ENCODE data around the gene CLASP1. TPM values are rescaled to one million over a fixed set of nuclear protein-coding genes. Genes with fewer than 3 reads are reported as not detected.
"Not testable (repeated sequence)": the region's sequence is repeated elsewhere in the genome, so short reads cannot be mapped to it uniquely, and the experiment has no call there.

The CLASP1 gene
- total RNA-seq, 6 experiments from 2014 or later = 38.2 to 49.0 (median 41.1) TPM

DNA sequence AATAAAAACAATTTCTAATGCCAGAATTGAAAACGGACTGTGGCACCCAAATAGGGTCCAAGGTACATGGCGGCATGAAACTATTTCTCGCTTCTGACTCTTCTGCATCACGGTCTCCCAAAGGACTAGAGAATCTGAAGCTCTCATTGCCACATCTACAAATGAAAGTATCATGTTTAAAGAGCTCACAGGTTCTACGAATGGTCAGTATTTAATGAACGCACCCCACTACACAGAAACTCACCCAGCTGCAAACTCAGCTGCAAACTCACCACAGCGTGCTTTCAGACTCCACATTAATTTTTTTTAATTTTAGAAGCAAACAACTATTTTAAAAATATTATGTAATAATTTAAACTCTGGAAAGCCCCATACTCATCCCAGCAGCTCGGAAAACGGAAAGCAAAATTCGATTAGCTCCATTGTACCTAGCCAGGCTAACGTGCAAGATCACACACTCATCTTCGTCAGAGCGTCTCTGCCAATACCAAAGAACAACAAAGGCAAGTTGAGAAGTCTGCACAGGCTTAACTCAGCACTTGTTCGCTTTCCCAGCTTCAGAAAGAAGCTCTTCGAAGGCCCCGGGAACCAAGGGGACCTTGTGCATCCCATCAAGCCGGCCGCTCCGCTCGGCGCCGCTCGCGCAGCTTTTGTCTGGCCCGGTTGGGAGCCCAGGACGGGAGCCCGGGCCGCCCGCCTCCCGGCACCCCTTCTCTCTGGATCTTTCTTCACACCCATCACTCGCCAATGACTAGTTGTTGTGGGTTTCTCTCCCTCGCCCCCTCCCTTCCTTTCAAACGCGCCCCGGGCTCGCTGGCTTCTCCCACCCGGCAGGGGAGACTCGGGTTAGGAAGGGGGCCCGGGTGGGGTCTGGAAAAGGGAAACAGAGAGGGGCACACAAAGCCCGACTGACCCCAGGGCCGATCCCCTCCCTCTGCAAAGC is 785 bp downstream of the CLASP1 start:
- TF ChIP-seq, protein P1, sequence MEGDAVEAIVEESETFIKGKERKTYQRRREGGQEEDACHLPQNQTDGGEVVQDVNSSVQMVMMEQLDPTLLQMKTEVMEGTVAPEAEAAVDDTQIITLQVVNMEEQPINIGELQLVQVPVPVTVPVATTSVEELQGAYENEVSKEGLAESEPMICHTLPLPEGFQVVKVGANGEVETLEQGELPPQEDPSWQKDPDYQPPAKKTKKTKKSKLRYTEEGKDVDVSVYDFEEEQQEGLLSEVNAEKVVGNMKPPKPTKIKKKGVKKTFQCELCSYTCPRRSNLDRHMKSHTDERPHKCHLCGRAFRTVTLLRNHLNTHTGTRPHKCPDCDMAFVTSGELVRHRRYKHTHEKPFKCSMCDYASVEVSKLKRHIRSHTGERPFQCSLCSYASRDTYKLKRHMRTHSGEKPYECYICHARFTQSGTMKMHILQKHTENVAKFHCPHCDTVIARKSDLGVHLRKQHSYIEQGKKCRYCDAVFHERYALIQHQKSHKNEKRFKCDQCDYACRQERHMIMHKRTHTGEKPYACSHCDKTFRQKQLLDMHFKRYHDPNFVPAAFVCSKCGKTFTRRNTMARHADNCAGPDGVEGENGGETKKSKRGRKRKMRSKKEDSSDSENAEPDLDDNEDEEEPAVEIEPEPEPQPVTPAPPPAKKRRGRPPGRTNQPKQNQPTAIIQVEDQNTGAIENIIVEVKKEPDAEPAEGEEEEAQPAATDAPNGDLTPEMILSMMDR (IDR thresholded peaks at IDR 0.05) = no peak
- H3K4me1 Mint-ChIP-seq (ENCODE audit: low read depth) = peaks cover 49% of the 10 kb centered on the region
- peaks cover 12% of the 10 kb centered on the region; the same call in 1 of the 2 replicates for H3K36me3 Mint-ChIP-seq (ENCODE audit: low read depth)
- peak overlapping the region; percentile 98 for H3K27ac Mint-ChIP-seq
- H3K4me3 Mint-ChIP-seq = peak overlapping the region; percentile 95
- H3K27me3 Mint-ChIP-seq (ENCODE audit: insufficient read depth) = no peaks in the 10 kb centered on the region; the same call in 1 of the 2 replicates
- H3K9me3 Mint-ChIP-seq = no peaks in the 10 kb centered on the region
- DNase-seq = peak; percentile 48

GRCh38 chr2:121647396-121647795 is 1.9 kb downstream of the CLASP1 start:
- Mint-ChIP-seq H3K9me3 (no peaks in the 10 kb centered on the region), H3K36me3 (ENCODE audit: low read depth) (peaks cover 12% of the 10 kb centered on the region; the same call in 1 of the 2 replicates), H3K4me1 (ENCODE audit: low read depth) (peaks cover 55% of the 10 kb centered on the region), H3K27ac (peak overlapping the region; percentile 98), H3K4me3 (peak overlapping the region; percentile 95), H3K27me3 (ENCODE audit: insufficient read depth) (no peaks in the 10 kb centered on the region; the same call in 1 of the 2 replicates)
- no peak for DNase-seq
- TF ChIP-seq, protein P1 (IDR thresholded peaks at IDR 0.05) = no peak

DNA sequence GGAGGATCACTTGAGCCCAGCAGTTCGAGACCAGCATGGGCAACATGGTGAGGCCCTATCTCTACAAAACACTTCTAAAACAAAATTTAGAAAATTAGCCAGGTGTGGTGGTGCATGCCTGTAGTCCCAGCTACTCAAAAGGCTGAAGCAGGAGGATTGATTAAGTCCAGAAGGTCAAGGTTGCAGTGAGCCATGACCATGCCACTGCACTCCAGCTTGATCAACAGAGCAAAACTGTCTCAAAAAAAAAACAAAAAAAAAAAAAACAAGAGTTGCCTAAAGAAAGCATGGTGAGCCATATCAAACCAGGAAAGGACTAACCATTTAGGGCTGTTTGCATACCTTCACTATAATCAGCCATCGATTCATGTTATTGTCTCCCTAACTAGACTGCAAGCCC is 4.5 kb downstream of the CLASP1 start:
- no peak for DNase-seq
- Mint-ChIP-seq H3K4me1 (ENCODE audit: low read depth) (peaks cover 46% of the 10 kb centered on the region), H3K36me3 (ENCODE audit: low read depth) (peaks cover 10% of the 10 kb centered on the region; the same call in 1 of the 2 replicates), H3K27me3 (ENCODE audit: insufficient read depth) (no peaks in the 10 kb centered on the region), H3K4me3 (no peak overlapping the region), H3K9me3 (no peaks in the 10 kb centered on the region), H3K27ac (no peak overlapping the region)
- TF ChIP-seq, protein P1 (IDR thresholded peaks at IDR 0.05) = no peak

- TF ChIP-seq, protein P1 (IDR thresholded peaks at IDR 0.05) = no peak
- H3K27ac Mint-ChIP-seq = no peak overlapping the region
- H3K4me1 Mint-ChIP-seq (ENCODE audit: low read depth) = peaks cover 46% of the 10 kb centered on the region
- H3K36me3 Mint-ChIP-seq (ENCODE audit: low read depth) = peaks cover 11% of the 10 kb centered on the region; the same call in 1 of the 2 replicates
- no peak overlapping the region for H3K4me3 Mint-ChIP-seq
- no peaks in the 10 kb centered on the region for H3K9me3 Mint-ChIP-seq
- no peaks in the 10 kb centered on the region for H3K27me3 Mint-ChIP-seq (ENCODE audit: insufficient read depth)
- DNase-seq = no peak
These were observed 5.4 kb downstream of the CLASP1 start for GRCh38 chr2:121643877-121644276.

DNA sequence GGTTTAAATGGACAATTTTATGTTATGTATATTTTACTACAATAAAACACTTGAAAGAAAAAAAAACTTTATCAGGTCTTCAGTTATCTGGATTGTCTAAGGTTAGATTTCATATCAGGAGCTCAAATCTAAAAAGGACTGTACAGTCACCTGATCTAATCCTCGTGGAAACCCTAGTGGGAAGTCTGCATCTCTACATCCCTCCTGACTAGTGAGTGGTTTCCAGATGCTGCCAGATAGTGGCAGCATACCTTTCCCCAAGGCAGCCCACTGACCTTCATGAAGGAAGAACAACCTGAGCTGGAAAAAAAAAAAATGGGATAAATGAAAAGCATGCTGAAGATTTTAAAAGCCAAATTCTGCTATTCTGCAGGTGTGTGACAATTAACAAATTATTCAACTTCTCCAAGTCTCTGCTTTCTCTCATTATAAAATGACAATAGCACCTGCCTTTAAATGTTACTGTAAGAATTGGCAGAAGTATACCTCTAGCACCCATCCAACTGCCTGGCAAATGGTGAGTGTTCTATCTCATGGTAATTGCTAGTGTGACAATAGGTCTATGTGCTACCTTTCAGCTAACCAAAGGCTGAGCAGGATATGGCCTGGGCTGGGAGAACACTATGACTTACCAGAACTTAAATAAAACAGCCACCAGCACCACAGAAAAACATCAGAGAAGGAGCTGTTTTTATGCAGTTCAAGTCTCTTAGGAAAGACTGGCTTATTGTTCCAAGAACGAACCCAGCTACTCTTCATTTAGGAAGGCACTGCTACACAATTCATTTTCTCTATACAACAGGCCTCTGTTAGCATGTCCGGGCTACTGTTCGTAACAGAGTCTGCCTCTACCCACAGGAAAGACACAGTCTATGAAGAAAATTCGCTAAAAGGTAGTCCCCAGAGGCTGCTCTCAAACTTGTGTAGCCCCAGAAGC is 8.6 kb downstream of the CLASP1 start:
- H3K27ac Mint-ChIP-seq = no peak overlapping the region
- H3K9me3 Mint-ChIP-seq = no peaks in the 10 kb centered on the region
- TF ChIP-seq, protein P1 (IDR thresholded peaks at IDR 0.05) = no peak
- H3K36me3 Mint-ChIP-seq (ENCODE audit: low read depth) = peaks cover 15% of the 10 kb centered on the region
- H3K4me1 Mint-ChIP-seq (ENCODE audit: low read depth) = peaks cover 43% of the 10 kb centered on the region
- H3K27me3 Mint-ChIP-seq (ENCODE audit: insufficient read depth) = no peaks in the 10 kb centered on the region
- no peak for DNase-seq
- H3K4me3 Mint-ChIP-seq = no peak overlapping the region

GRCh38 chr2:121639846-121640245 is 9.4 kb downstream of the CLASP1 start:
- peaks cover 15% of the 10 kb centered on the region for H3K36me3 Mint-ChIP-seq (ENCODE audit: low read depth)
- H3K27me3 Mint-ChIP-seq (ENCODE audit: insufficient read depth); DNase-seq; H3K9me3 Mint-ChIP-seq; H3K27ac Mint-ChIP-seq; H3K4me3 Mint-ChIP-seq: not testable (repeated sequence)
- peaks cover 43% of the 10 kb centered on the region for H3K4me1 Mint-ChIP-seq (ENCODE audit: low read depth)

Data from HFFc6 (cell line).